ENCODE results near the gene SLX4IP. TPM values are rescaled to one million over a fixed set of nuclear protein-coding genes. Genes with fewer than 3 reads are reported as not detected.

SLX4IP gene
- total RNA-seq, 1 donor from 2014 or later = 2.2 TPM

GRCh38 chr20:10661261-10661660, 226.2 kb downstream of the SLX4IP start:
- ATAC-seq (no peak), DNase-seq (no peak)
- intact Hi-C loops (cut with micrococcal nuclease) = no loop called here

GRCh38 chr20:10662151-10662550, 227.0 kb downstream of the SLX4IP start:
- ATAC-seq = no peak
- no peak for DNase-seq
- intact Hi-C loops (cut with micrococcal nuclease) = no loop called here

- intact Hi-C loops (cut with micrococcal nuclease) = no loop called here
- ATAC-seq (no peak), DNase-seq (no peak)
These were observed 227.8 kb downstream of the SLX4IP start for GRCh38 chr20:10662661-10663458.

- no peak for DNase-seq
- intact Hi-C loops (cut with micrococcal nuclease) = no loop called here
- no peak for ATAC-seq
These were observed 228.7 kb downstream of the SLX4IP start for GRCh38 chr20:10663756-10664155.

GRCh38 chr20:10665027-10665561, 230.0 kb downstream of the SLX4IP start:
- ATAC-seq (no peak), DNase-seq (no peak)
- intact Hi-C loops (cut with micrococcal nuclease) = no loop called here

- peak; percentile 14 for ATAC-seq
- intact Hi-C loops (cut with micrococcal nuclease) = no loop called here
- DNase-seq = no peak
These were observed 230.7 kb downstream of the SLX4IP start for GRCh38 chr20:10665791-10666190.

- ATAC-seq (no peak), DNase-seq (no peak)
- intact Hi-C loops (cut with micrococcal nuclease) = no loop called here
These were observed 231.3 kb downstream of the SLX4IP start for GRCh38 chr20:10666221-10667076.

- DNase-seq = peak; percentile 59
- intact Hi-C loops (cut with micrococcal nuclease) = no loop called here
- ATAC-seq = no peak
These were observed 231.9 kb downstream of the SLX4IP start for GRCh38 chr20:10667077-10667401.

GRCh38 chr20:10667560-10668167, 232.6 kb downstream of the SLX4IP start:
- no peak for DNase-seq
- intact Hi-C loops (cut with micrococcal nuclease) = no loop called here
- no peak for ATAC-seq

GRCh38 chr20:10668677-10669368, 233.7 kb downstream of the SLX4IP start:
- DNase-seq (no peak), ATAC-seq (no peak)
- intact Hi-C loops (cut with micrococcal nuclease) = no loop called here

- ATAC-seq = no peak
- DNase-seq = no peak
- intact Hi-C loops (cut with micrococcal nuclease) = loop anchor here (10.0 kb wide), 1 partner anchor 535 kb away; no protein-coding TSS in a partner anchor
These were observed 234.8 kb downstream of the SLX4IP start for GRCh38 chr20:10669843-10670446.

GRCh38 chr20:10670501-10671220, 235.6 kb downstream of the SLX4IP start:
- intact Hi-C loops (cut with micrococcal nuclease) = loop anchor here (10.0 kb wide), 1 partner anchor 534 kb away; no protein-coding TSS in a partner anchor
- no peak for DNase-seq
- no peak for ATAC-seq

GRCh38 chr20:10671221-10671918, 236.3 kb downstream of the SLX4IP start:
- peak; percentile 71 for DNase-seq
- intact Hi-C loops (cut with micrococcal nuclease) = loop anchor here (10.0 kb wide), 1 partner anchor 533 kb away; no protein-coding TSS in a partner anchor

GRCh38 chr20:10671919-10672623, 237.0 kb downstream of the SLX4IP start:
- intact Hi-C loops (cut with micrococcal nuclease) = loop anchor here (10.0 kb wide), 1 partner anchor 533 kb away; no protein-coding TSS in a partner anchor
- DNase-seq (peak; percentile 83), ATAC-seq (peak; percentile 41)

More at GRCh38 chr20:10671221-10671918, 236.3 kb downstream of the SLX4IP start:
- ATAC-seq = peak; percentile 42

GRCh38 chr20:10672624-10673127, 237.6 kb downstream of the SLX4IP start:
- ATAC-seq = peak; percentile 3
- intact Hi-C loops (cut with micrococcal nuclease) = loop anchor here (10.0 kb wide), 1 partner anchor 532 kb away; no protein-coding TSS in a partner anchor
- peak; percentile 74 for DNase-seq

- DNase-seq (peak; percentile 67), ATAC-seq (peak; percentile 14)
- intact Hi-C loops (cut with micrococcal nuclease) = loop anchor here (10.0 kb wide), 1 partner anchor 531 kb away; no protein-coding TSS in a partner anchor
These were observed 238.2 kb downstream of the SLX4IP start for GRCh38 chr20:10673176-10673841.

Measured in left ventricle myocardium superior (tissue), 1 donor.